ENCODE data around the gene ANKRD9.

- no peak for TF ChIP-seq POLR2A (IDR thresholded peaks at IDR 0.05)
- no peak for TF ChIP-seq CTCF (IDR thresholded peaks at IDR 0.05)
These were observed 47.9 kb downstream of the ANKRD9 start for GRCh38 chr14:102461490-102462338.

All from uterus (tissue), 2 donors.